HG03097 (cell line): ENCODE data around the gene DAZAP1.

Experiments used
- ATAC-seq: cut with Tn5 transposase; IDR thresholded peaks from one replicate; pipeline ENCODE4 v1.9.1; 2021; ENCODE audit not compliant: unreplicated experiment, low FRiP score

The DAZAP1 gene

GRCh38 chr19:1453525-1454364, 46.4 kb downstream of the DAZAP1 start:
- ATAC-seq: no peak

DNA sequence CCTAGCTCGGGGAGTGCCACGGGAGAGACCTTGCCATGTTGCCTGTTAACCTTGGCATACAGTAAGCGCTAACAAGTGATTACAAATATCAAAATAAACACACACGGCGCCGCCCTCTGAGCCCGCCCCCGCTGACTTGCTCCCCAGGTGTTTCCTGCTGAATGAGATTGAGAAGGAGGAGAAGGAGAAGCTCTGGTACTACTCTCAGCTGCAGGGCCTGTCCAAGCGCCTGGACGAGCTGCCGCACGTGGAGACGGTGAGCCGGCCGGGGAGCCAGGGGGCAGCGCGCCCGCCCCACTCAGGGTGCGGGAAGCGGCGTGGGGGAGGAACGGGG, 47.6 kb downstream of the DAZAP1 start:
- no peak for ATAC-seq

GRCh38 chr19:1455336-1456120, 48.1 kb downstream of the DAZAP1 start:
- ATAC-seq: no peak

DNA sequence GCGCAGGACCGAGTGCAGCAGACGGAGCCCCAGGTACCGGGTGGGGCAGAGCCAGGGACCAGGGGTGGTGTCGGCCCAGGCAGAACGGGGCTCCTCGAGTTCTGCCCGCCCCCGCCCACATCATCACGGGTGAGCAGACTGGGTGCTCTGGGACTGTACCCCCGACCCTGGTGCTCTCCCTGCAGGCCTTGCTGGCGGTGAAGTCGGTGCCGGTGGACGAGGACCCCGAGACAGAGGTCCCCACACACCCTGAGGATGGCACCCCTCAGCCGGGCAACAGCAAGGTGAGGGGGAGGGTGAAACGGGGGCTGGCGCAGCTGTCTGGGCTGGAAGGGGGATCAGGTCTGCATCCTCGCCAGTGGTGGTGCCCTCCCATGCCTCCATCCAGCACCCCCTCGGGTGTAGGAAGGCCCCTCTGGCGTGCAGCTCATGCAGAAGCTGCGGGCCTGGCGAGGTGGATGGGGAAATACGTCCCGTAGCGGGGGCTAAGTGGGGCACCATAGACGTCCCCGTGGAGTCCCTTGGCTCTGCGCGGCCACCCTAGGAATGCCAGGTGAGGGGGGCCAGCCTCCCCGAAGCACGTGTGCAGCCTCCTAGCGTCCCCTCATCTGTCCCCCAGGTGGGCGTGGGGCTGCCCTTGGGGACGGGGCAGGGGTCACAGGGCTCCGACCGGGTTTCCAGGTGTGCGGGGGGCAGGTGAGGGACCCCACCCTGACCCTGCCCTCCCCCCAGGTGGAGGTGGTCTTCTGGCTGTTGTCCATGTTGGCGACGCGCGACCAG, 48.9 kb downstream of the DAZAP1 start:
- ATAC-seq: no peak

DNA sequence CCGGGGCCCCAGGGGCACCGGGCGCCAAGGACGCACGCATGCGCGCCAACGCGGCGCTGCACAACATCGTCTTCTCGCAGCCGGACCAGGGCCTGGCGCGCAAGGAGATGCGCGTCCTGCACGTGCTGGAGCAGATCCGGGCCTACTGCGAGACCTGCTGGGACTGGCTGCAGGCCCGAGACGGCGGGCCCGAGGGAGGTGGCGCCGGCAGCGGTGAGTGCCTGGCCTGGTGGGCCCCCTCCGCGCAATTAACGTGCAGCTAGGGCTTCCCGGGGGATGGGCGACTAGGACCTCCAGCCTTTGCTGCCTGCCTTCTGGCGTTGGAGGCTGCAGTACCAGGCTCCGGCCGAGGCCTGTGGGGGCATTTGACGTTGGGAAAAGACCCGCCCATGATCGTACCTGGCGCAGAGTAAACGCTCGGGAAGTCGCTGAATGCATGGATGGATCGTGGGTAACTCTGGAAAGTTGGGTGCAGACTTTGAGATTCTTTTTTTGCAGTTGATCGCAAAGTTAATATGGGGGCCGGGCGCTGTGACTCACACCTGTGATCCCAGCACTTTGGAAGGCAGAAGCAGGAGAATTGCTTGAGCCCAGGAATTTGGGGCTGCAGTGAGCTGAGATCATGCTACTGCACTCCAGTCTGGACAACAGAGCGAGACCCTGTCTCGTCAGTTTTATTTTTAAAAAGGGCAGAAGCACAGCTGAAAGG, 49.8 kb downstream of the DAZAP1 start:
- no peak for ATAC-seq

- ATAC-seq: no peak
Measured at GRCh38 chr19:1457892-1458291, 50.5 kb downstream of the DAZAP1 start.

GRCh38 chr19:1459479-1459878, 52.1 kb downstream of the DAZAP1 start:
- no peak for ATAC-seq

- ATAC-seq: no peak
Measured at GRCh38 chr19:1460033-1460995, 52.9 kb downstream of the DAZAP1 start.

- ATAC-seq: no peak
Measured at GRCh38 chr19:1461862-1462261, 54.5 kb downstream of the DAZAP1 start.

DNA sequence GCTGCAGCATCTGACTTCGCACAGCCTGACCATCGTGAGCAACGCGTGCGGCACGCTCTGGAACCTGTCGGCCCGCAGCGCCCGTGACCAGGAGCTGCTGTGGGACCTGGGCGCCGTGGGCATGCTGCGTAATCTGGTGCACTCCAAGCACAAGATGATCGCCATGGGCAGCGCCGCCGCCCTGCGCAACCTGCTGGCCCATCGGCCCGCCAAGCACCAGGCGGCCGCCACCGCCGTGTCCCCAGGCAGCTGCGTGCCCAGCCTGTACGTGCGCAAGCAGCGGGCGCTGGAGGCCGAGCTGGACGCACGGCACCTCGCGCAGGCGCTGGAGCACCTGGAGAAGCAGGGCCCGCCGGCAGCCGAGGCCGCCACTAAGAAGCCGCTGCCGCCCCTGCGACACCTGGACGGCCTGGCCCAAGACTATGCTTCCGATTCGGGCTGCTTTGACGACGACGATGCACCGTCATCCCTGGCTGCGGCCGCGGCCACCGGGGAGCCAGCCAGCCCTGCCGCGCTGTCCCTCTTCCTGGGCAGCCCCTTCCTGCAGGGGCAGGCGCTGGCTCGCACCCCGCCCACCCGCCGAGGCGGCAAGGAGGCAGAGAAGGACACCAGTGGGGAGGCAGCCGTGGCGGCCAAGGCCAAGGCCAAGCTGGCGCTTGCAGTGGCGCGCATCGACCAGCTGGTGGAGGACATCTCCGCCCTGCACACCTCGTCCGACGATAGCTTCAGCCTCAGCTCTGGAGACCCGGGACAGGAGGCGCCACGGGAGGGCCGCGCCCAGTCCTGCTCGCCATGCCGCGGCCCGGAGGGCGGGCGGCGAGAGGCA, 58.0 kb downstream of the DAZAP1 start:
- ATAC-seq: no peak

GRCh38 chr19:1466018-1466460, 58.7 kb downstream of the DAZAP1 start:
- no peak for ATAC-seq

DNA sequence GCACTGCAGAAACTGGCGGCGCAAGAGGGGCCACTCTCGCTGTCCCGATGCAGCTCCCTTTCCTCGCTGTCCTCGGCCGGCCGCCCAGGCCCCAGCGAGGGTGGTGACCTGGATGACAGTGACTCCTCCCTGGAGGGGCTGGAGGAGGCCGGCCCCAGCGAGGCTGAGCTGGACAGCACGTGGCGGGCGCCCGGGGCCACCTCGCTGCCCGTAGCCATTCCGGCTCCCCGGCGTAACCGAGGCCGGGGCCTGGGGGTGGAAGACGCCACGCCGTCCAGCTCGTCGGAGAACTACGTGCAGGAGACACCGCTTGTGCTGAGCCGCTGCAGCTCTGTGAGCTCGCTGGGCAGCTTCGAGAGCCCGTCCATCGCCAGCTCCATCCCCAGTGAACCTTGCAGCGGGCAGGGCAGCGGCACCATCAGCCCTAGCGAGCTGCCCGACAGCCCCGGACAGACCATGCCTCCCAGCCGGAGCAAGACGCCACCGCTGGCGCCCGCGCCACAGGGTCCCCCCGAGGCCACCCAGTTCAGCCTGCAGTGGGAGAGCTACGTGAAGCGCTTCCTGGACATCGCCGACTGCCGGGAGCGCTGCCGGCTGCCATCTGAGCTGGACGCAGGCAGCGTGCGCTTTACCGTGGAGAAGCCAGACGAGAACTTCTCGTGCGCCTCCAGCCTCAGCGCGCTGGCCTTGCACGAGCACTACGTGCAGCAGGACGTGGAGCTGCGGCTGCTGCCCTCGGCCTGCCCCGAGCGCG, 59.3 kb downstream of the DAZAP1 start:
- ATAC-seq: no peak

GRCh38 chr19:1467215-1467489, 59.8 kb downstream of the DAZAP1 start:
- no peak for ATAC-seq

- ATAC-seq: no peak
Measured at GRCh38 chr19:1467490-1468273, 60.3 kb downstream of the DAZAP1 start.

- ATAC-seq: no peak
Measured at GRCh38 chr19:1468274-1468820, 61.0 kb downstream of the DAZAP1 start.

GRCh38 chr19:1468821-1469254, 61.5 kb downstream of the DAZAP1 start:
- ATAC-seq: no peak
